ENCODE measurements around the gene CDK4. TPM values are rescaled to one million over a fixed set of nuclear protein-coding genes. Genes with fewer than 3 reads are reported as not detected.

CDK4 gene
- total RNA-seq, 1 experiment from 2014 or later = 218 TPM

GRCh38 chr12:57781801-57782200 is 29.7 kb upstream of the CDK4 start:
- H4K5ac ChIP-seq (ENCODE audit: insufficient read length, low read depth, low read length) = no peak overlapping the region
- no peak overlapping the region for H3T11ph ChIP-seq (ENCODE audit: low read length)
- H3K9ac ChIP-seq (ENCODE audit: extremely low read depth, insufficient read length, low read length) = no peak overlapping the region
- H3K14ac ChIP-seq (ENCODE audit: insufficient read depth, low read length) = no peak overlapping the region
- no peak for DNase-seq
- Mint-ChIP-seq H3K36me3 (ENCODE audit: insufficient read depth in 1 of 3, low read depth in 3 of 3) (peaks cover 14 to 26% (median 14%) of the 10 kb centered on the region in 3 experiments), H3K4me1 (peaks cover 4 to 7% of the 10 kb centered on the region in 2 experiments), H3K9me3 (peaks cover 0 to 3% of the 10 kb centered on the region in 2 experiments; a peak in 2 of 5 replicates), H3K27me3 (ENCODE audit: low read depth) (no peaks in the 10 kb centered on the region), H3K4me3 (peak overlapping the region in 1 of 2 experiments; percentile 100; a peak in 2 of 5 replicates), H3K27ac (no peak overlapping the region)
- H3K27me3 ChIP-seq (ENCODE audit: insufficient read depth, low read length) = no peaks in the 10 kb centered on the region
- no peak overlapping the region for H2AK5ac ChIP-seq (ENCODE audit: insufficient read length, low read length)
- H2BK12ac ChIP-seq (ENCODE audit: insufficient read length, low read depth, low read length) = no peak overlapping the region
- no peaks in the 10 kb centered on the region for H4K20me1 ChIP-seq (ENCODE audit: control insufficient read depth, insufficient read depth, insufficient read length)
- H4K91ac ChIP-seq (ENCODE audit: insufficient read length, low read depth, low read length) = no peak overlapping the region
- H2BK5ac ChIP-seq (ENCODE audit: insufficient read length, low read length) = no peak overlapping the region
- no peak overlapping the region for H3K4ac ChIP-seq (ENCODE audit: low read depth, low read length)
- H2BK20ac ChIP-seq (ENCODE audit: low read depth, low read length, poor library complexity, severe bottlenecking) = no peak overlapping the region
- no peaks in the 10 kb centered on the region for H3K4me1 ChIP-seq (ENCODE audit: insufficient read depth, low read length)
- no peak overlapping the region for H2BK120ac ChIP-seq (ENCODE audit: low read depth, low read length, poor library complexity, severe bottlenecking)
- no CpG with 5 or more reads among the region's 2 CpGs for WGBS (ENCODE audit: extremely low coverage, insufficient read length, low lambda C conversion rate)
- H3K23ac ChIP-seq (ENCODE audit: insufficient read length, low read depth, low read length) = no peak overlapping the region
- no peak overlapping the region for H3K56ac ChIP-seq (ENCODE audit: insufficient read length, low read depth, low read length)
- peaks cover 5% of the 10 kb centered on the region for H3K23me2 ChIP-seq (ENCODE audit: insufficient read length, low read depth, low read length, poor library complexity, severe bottlenecking)
- H3K79me2 ChIP-seq (ENCODE audit: insufficient read depth, low read length) = no peaks in the 10 kb centered on the region; the same call in 1 of the 2 replicates
- no peak overlapping the region for H2AFZ ChIP-seq (ENCODE audit: low read length)
- no peak overlapping the region for H3K4me2 ChIP-seq (ENCODE audit: insufficient read depth, insufficient read length, low read length)
- no peak overlapping the region for H3K18ac ChIP-seq (ENCODE audit: insufficient read length, low read depth, low read length)
- TF ChIP-seq CTCF (conservative IDR thresholded peaks at IDR 0.05) = no peak
- no peak overlapping the region for H3K27ac ChIP-seq (ENCODE audit: insufficient read length, low read depth, low read length)
- H4K8ac ChIP-seq (replicated peaks; ENCODE audit: insufficient read length, low read depth, low read length) = no peak overlapping the region
- no peak overlapping the region for H2BK15ac ChIP-seq (ENCODE audit: low read depth, low read length)
- no peaks in the 10 kb centered on the region for H3K9me3 ChIP-seq (ENCODE audit: control insufficient read depth, low read depth, low read length)
- H3K79me1 ChIP-seq (ENCODE audit: insufficient read depth, low read depth, low read length, poor library complexity, severe bottlenecking) = no peaks in the 10 kb centered on the region

Data from H9 (cell line).